ENCODE measurements around the gene OR2T11.
"Not testable (repeated sequence)": the region's sequence is repeated elsewhere in the genome, so short reads cannot be mapped to it uniquely, and the experiment has no call there.

The OR2T11 gene

GRCh38 chr1:248618119-248618518 is 16.8 kb downstream of the OR2T11 start:
- no peak for FAIRE-seq

GRCh38 chr1:248613742-248614141 is 21.1 kb downstream of the OR2T11 start:
- FAIRE-seq = no peak

GRCh38 chr1:248611883-248612414 is 22.9 kb downstream of the OR2T11 start:
- FAIRE-seq = no peak

- no peak for FAIRE-seq
Observed at GRCh38 chr1:248610301-248610700, 24.6 kb downstream of the OR2T11 start.

- no peak for FAIRE-seq
Observed at GRCh38 chr1:248599396-248599795, 35.5 kb downstream of the OR2T11 start.

GRCh38 chr1:248597589-248597988 is 37.3 kb downstream of the OR2T11 start, which contains the start of gene OR2T10:
TSS of gene OR2T10 (minus strand) at chr1:248597700. CDS start at chr1:248593768, 3,932 bp downstream.
- no peak for FAIRE-seq

- FAIRE-seq = no peak
Observed at GRCh38 chr1:248596615-248597014, 38.3 kb downstream of the OR2T11 start.

GRCh38 chr1:248593226-248593625 is 41.7 kb downstream of the OR2T11 start:
- no peak for FAIRE-seq

- no peak for FAIRE-seq
Observed at GRCh38 chr1:248592655-248593054, 42.2 kb downstream of the OR2T11 start.

- FAIRE-seq = no peak
Observed at GRCh38 chr1:248590055-248590454, 44.8 kb downstream of the OR2T11 start.

GRCh38 chr1:248589334-248589733 is 45.6 kb downstream of the OR2T11 start:
- FAIRE-seq = no peak

GRCh38 chr1:248585266-248585665 is 49.6 kb downstream of the OR2T11 start:
- FAIRE-seq = no peak

- FAIRE-seq = no peak
Observed at GRCh38 chr1:248576260-248576980, 58.5 kb downstream of the OR2T11 start.

- FAIRE-seq = not testable (repeated sequence)
Observed at GRCh38 chr1:248574657-248575056, 60.2 kb downstream of the OR2T11 start, which contains the start of gene OR2T34. TSS of gene OR2T34 (minus strand) at chr1:248574757. CDS start at chr1:248574757, 0 bp downstream.

- not testable (repeated sequence) for FAIRE-seq
Observed at GRCh38 chr1:248573856-248574255, 61.0 kb downstream of the OR2T11 start.

Data from A204.1 (cell line).